Endothelial cell of umbilical vein (primary cell): ENCODE measurements around the gene TLR9. TPM values are rescaled to one million over a fixed set of nuclear protein-coding genes. Genes with fewer than 3 reads are reported as not detected.

Source experiments
- BruUV-seq: library from RNA; stranded (reverse); fragments of 400-500 nt; replicated peaks from 2 replicates; lab custom pipeline; 2021; lab: Mats Ljungman, UMichigan
- CTCF ChIA-PET: fragments of 300-600, 350-600 bp; sonication (Branson Sonifier 250); formaldehyde crosslinking; loops from one replicate; lab custom pipeline; 2021; ENCODE audit warnings: antibody characterized with exemption, inconsistent platforms; lab: Charles Lee
- POLR2A ChIA-PET: fragments of 300-600, 350-600 bp; sonication (Branson Sonifier 250); formaldehyde crosslinking; loops from one replicate; lab custom pipeline; 2021; ENCODE audit warnings: antibody characterized with exemption, inconsistent platforms; lab: Charles Lee
- DNase-seq: peaks from one replicate; pipeline ENCODE4 v3.0.0-alpha.2; 2011; ENCODE audit warnings: low read depth, low spot score
- FAIRE-seq: peaks from 2 replicates; lab custom pipeline; 2011; peaks lifted over from hg19 to GRCh38; lab: Jason Lieb, UNC
- H2AFZ ChIP-seq: 2 replicates; pipeline ENCODE4 v1.6.0; 2012; ENCODE audit warnings: low read depth, low read length, control low read depth, inconsistent platforms
- H3K27ac ChIP-seq: 2 replicates; pipeline ENCODE4 v1.5.1; 2011; ENCODE audit warnings: low read depth, mild to moderate bottlenecking, control low read depth, low read length, moderate library complexity; ENCODE audit not compliant: insufficient read depth
- H3K27me3 ChIP-seq, 2 experiments: 2 replicates each; pipeline versions ENCODE4 v1.6.0 to v1.6.1; 2011; ENCODE audit warnings: low read length in 2 of 2, mixed read lengths in 1 of 2; ENCODE audit not compliant: control insufficient read depth in 2 of 2, insufficient read depth in 2 of 2
- H3K36me3 ChIP-seq, 2 experiments: 2 replicates in 1 of 2; 3 replicates in 1 of 2; pipeline ENCODE4 v1.5.1; 2011; ENCODE audit warnings: low read length in 2 of 2, mild to moderate bottlenecking in 1 of 2, moderate library complexity in 1 of 2; ENCODE audit not compliant: control insufficient read depth in 2 of 2, insufficient read depth in 2 of 2; ENCODE audit errors: extremely low read depth in 1 of 2
- H3K4me1 ChIP-seq: 3 replicates; pipeline ENCODE4 v1.5.1; 2011; ENCODE audit warnings: mild to moderate bottlenecking, low read length; ENCODE audit not compliant: control insufficient read depth, insufficient read depth; ENCODE audit errors: extremely low read depth
- H3K4me2 ChIP-seq: 2 replicates; pipeline ENCODE4 v1.6.1; 2011; ENCODE audit warnings: low read length, control low read depth, mixed read lengths; ENCODE audit not compliant: insufficient read depth
- H3K4me3 ChIP-seq, 3 experiments: fragments of 200-600 bp in 1 of 3; sonication (generic), shearing (Covaris generic) in 1 of 3; replicated peaks in 1 of 3; 2 replicates each; pipeline ENCODE4 v1.5.1; 2011 to 2016; ENCODE audit warnings: control low read depth in 3 of 3, low read length in 3 of 3, mild to moderate bottlenecking in 2 of 3, inconsistent platforms in 1 of 3, low read depth in 1 of 3, moderate library complexity in 1 of 3; ENCODE audit not compliant: insufficient read depth in 1 of 3
- H3K79me2 ChIP-seq: 2 replicates; pipeline ENCODE4 v1.6.0; 2012; ENCODE audit warnings: low read length, inconsistent platforms; ENCODE audit not compliant: control insufficient read depth, insufficient read depth
- H3K9ac ChIP-seq: replicated peaks from 2 replicates; pipeline ENCODE3; 2011; ENCODE audit warnings: low read length, control low read depth; ENCODE audit not compliant: insufficient read depth; ENCODE audit errors: extremely low read depth
- H3K9me1 ChIP-seq: replicated peaks from 3 replicates; pipeline ENCODE4 v1.6.0; 2011; ENCODE audit warnings: mild to moderate bottlenecking, low read length; ENCODE audit not compliant: control insufficient read depth, insufficient read depth; ENCODE audit errors: extremely low read depth
- H3K9me3 ChIP-seq: replicated peaks from 2 replicates; pipeline ENCODE4 v1.5.1; 2012; ENCODE audit warnings: low read length, inconsistent platforms; ENCODE audit not compliant: control insufficient read depth, insufficient read depth
- H4K20me1 ChIP-seq: replicated peaks from 2 replicates; pipeline ENCODE3; 2011; ENCODE audit warnings: mild to moderate bottlenecking, low read length; ENCODE audit not compliant: control insufficient read depth, insufficient read depth; ENCODE audit errors: extremely low read depth
- CTCF ChIP-seq, 2 donors: IDR thresholded peaks; 1 replicate in 1 of 2; 2 replicates in 1 of 2; pipeline ENCODE4 v1.5.1; 2011; ENCODE audit warnings: low read length in 2 of 2, mild to moderate bottlenecking in 2 of 2, moderate library complexity in 2 of 2, control low read depth in 1 of 2, inconsistent platforms in 1 of 2, low read depth in 1 of 2; ENCODE audit not compliant: insufficient read depth in 1 of 2; ENCODE audit errors: extremely low read depth in 1 of 2
- EZH2 ChIP-seq: IDR thresholded peaks from 2 replicates; pipeline ENCODE4 v1.6.1; 2012; ENCODE audit warnings: borderline replicate concordance, low read depth, mild to moderate bottlenecking, moderate library complexity, low read length, inconsistent platforms; ENCODE audit not compliant: severe bottlenecking
- FOS ChIP-seq: IDR thresholded peaks from 2 replicates; pipeline ENCODE4 v1.6.1; 2011; ENCODE audit warnings: mild to moderate bottlenecking, low read length, moderate library complexity, borderline replicate concordance; ENCODE audit not compliant: insufficient read depth
- GATA2 ChIP-seq: IDR thresholded peaks from 2 replicates; pipeline ENCODE4 v1.7.0; 2011; ENCODE audit warnings: low read depth, mild to moderate bottlenecking, moderate library complexity, mixed read lengths, low read length; ENCODE audit not compliant: insufficient read length, insufficient read depth
- JUN ChIP-seq: IDR thresholded peaks from 2 replicates; pipeline ENCODE4 v1.6.1; 2011; ENCODE audit warnings: borderline replicate concordance, low read depth; ENCODE audit not compliant: insufficient read length, insufficient read depth
- MYC ChIP-seq: IDR thresholded peaks from one replicate; pipeline ENCODE4 v1.6.1; 2011; ENCODE audit warnings: mild to moderate bottlenecking, low read depth, low read length
- POLR2A ChIP-seq: IDR thresholded peaks from 2 replicates; pipeline ENCODE4 v1.6.1; 2012; ENCODE audit warnings: low read depth, mild to moderate bottlenecking, control low read depth, low read length
- POLR2AphosphoS5 ChIP-seq: IDR thresholded peaks from 2 replicates; pipeline ENCODE4 v1.6.1; 2012; ENCODE audit warnings: low read depth, mild to moderate bottlenecking, control low read depth, low read length, moderate library complexity; ENCODE audit not compliant: insufficient read depth
- dilution Hi-C: fragments of 300-500 bp; cut with MboI; formaldehyde crosslinking; loops from one replicate; pipeline ENCODE4 v1.15.0; 2019; ENCODE audit warnings: low sequenced_read_pairs; ENCODE audit not compliant: extremely low pct_ligation_motif_present
- intact Hi-C: fragments of 100-400 bp; cut with micrococcal nuclease; formaldehyde crosslinking; loops from one replicate; pipeline ENCODE4 v1.10.0; 2022
- polyA plus RNA-seq, 4 experiments: library from polyadenylated mRNA; depleted of rRNA in 3 of 4; stranded (reverse) in 3 of 4; unstranded in 1 of 4; fragments of >200 nt; gene quantifications; 2 replicates each; pipeline versions ENCODE4 v1.2.1 to v1.2.3, GENCODE V29; 2011 to 2012; ENCODE audit warnings: missing spikeins in 1 of 4
- total RNA-seq: library from RNA; stranded (reverse); gene quantifications from 2 replicates; pipeline ENCODE4 v1.2.3, GENCODE V29; 2021
- TF ChIP-seq, protein P1 (sequence below): IDR thresholded peaks from 2 replicates; pipeline ENCODE4 v1.6.1; 2011; ENCODE audit not compliant: insufficient read depth, insufficient read length

The TLR9 gene
- total and polyA plus RNA-seq, 2 donors (not counting 3 experiments of a cell fraction or from before 2014, with no cell fraction given), result not detected

DNA sequence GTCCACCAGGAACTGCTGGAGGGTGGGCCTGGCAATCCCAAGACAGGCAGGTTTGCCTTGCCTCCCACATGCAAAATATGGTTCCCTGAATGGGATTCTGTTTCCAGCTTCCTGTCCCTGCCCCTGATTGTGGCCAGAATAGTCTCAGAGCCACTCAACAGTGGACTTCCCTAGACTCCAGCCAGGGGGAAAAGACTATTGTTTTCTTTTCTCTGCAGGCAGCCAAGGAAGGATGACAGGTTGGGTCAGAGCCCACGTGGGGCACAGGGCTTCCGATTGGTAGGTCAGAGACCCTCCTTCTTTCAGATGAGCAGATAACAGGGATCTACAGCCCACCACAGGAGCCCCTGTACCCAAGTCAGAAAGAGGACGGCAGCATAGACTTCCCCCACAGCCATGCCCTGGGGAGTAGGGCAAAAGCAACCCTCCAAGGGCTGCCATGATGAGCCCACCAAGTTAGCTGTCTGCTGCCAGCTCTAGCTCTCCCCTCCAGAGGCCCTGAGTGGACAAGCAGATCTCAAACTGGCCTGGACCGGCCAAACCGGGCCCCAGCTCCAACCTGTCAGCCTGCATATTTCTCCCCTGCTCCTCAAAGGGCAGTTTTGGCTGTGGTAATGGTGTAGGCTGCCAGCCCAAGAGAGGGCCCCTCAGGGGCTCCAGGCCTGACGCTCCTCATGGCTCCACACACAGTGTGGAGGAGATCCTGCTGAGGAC is 6.4 kb downstream of the TLR9 start:
- H3K27me3 ChIP-seq, result no peaks in the 10 kb centered on the region
- peak overlapping the region; percentile 97 for H3K27ac ChIP-seq
- no peaks in the 10 kb centered on the region for H4K20me1 ChIP-seq
- dilution Hi-C loops, result no loop called here
- H2AFZ ChIP-seq, result peak overlapping the region; percentile 6
- peaks cover 32% of the 10 kb centered on the region for H3K4me1 ChIP-seq
- POLR2A ChIA-PET, result interaction anchor here (0.9 kb wide), 1 partner anchor 18 kb away, joined by 3 read pairs; no protein-coding TSS in a partner anchor
- TF ChIP-seq EZH2 (no peak), CTCF (IDR thresholded peaks at IDR 0.05; ENCODE audit: extremely low read depth in 1 of 2, insufficient read depth in 1 of 2, low read depth in 1 of 2, low read length in 2 of 2) (no peak), MYC (no peak), GATA2 (peak; percentile 90), FOS (no peak), POLR2AphosphoS5 (peak; percentile 34), POLR2A (peak; percentile 25), JUN (no peak)
- TF ChIP-seq, protein P1, sequence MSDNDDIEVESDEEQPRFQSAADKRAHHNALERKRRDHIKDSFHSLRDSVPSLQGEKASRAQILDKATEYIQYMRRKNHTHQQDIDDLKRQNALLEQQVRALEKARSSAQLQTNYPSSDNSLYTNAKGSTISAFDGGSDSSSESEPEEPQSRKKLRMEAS, result peak; percentile 56
- intact Hi-C loops, result loop anchor here (5.0 kb wide), 1 partner anchor 217 kb away; no protein-coding TSS in a partner anchor
- no peaks in the 10 kb centered on the region for H3K79me2 ChIP-seq
- FAIRE-seq, result peak; percentile 99
- CTCF ChIA-PET, result interaction anchor here (0.6 to 9.7 kb wide), 20 partner anchors 9 to 228 kb away, joined by 3 to 133 read pairs (median 7); partner anchors contain the start of genes PPM1M, TWF2 and WDR82
- no peaks in the 10 kb centered on the region for H3K9me3 ChIP-seq
- H3K36me3 ChIP-seq, result peaks cover 5 to 13% of the 10 kb centered on the region in 2 experiments
- no TSS peak for BruUV-seq
- no peaks in the 10 kb centered on the region for H3K9me1 ChIP-seq
- peak; percentile 56 for DNase-seq
- H3K4me3 ChIP-seq, result no peak overlapping the region
- no peak overlapping the region for H3K9ac ChIP-seq
- peak overlapping the region; percentile 32 for H3K4me2 ChIP-seq
